NB4 (cell line): ENCODE data around the gene RNF157.
"Not testable (repeated sequence)": the region's sequence is repeated elsewhere in the genome, so short reads cannot be mapped to it uniquely, and the experiment has no call there.

Source experiments
- DNase-seq: peaks from one replicate; pipeline ENCODE4 v3.0.0; 2010; ENCODE audit warnings: low read depth
- H3K4me3 ChIP-seq: one replicate; pipeline ENCODE4 v1.5.1; 2011; ENCODE audit warnings: mild to moderate bottlenecking, low read depth, low read length, moderate library complexity
- CTCF ChIP-seq: IDR thresholded peaks from one replicate; pipeline ENCODE4 v1.5.1; 2012; ENCODE audit warnings: low read depth, low read length
- MAX ChIP-seq: IDR thresholded peaks from 2 replicates; pipeline ENCODE4 v1.6.1; 2011; ENCODE audit warnings: low read depth, low read length
- MYC ChIP-seq: IDR thresholded peaks from 2 replicates; pipeline ENCODE4 v1.6.1; 2011; ENCODE audit warnings: low read depth, low read length
- POLR2A ChIP-seq: IDR thresholded peaks from 2 replicates; pipeline ENCODE4 v1.6.1; 2011; ENCODE audit warnings: mild to moderate bottlenecking; ENCODE audit not compliant: insufficient read length; ENCODE audit errors: extremely low read depth

The RNF157 gene

DNA sequence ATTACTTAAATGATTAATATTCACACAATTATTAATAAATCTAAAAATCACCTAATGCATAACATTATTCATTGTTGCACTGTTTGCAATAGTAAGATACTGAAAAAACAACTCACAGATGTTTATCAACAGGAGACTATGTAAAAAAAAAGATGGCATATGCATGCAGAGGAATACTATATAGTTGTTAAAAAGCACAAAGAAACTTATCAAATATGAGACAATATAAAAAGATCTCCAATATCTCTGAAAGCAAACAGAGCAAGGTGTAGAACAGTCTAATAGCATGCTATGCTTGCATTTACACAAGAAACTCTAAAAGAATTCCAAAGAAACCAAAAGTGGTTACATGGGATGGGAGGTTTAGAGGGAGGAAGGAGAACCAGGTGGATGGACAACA, 3.7 kb downstream of the RNF157 start:
- no peak overlapping the region for H3K4me3 ChIP-seq
- TF ChIP-seq POLR2A (no peak), MAX (no peak), CTCF (no peak), MYC (no peak)
- DNase-seq = no peak

GRCh38 chr17:76235883-76236282, 4.4 kb downstream of the RNF157 start:
- DNase-seq = no peak
- no peak overlapping the region for H3K4me3 ChIP-seq
- TF ChIP-seq MYC (no peak), POLR2A (no peak), CTCF (no peak), MAX (no peak)

GRCh38 chr17:76234354-76234679, 6.0 kb downstream of the RNF157 start:
- DNase-seq = no peak
- TF ChIP-seq CTCF (no peak), MYC (no peak), MAX (no peak), POLR2A (no peak)
- H3K4me3 ChIP-seq = no peak overlapping the region

- TF ChIP-seq POLR2A = no peak
- no peak for TF ChIP-seq MYC
- TF ChIP-seq MAX = no peak
- no peak for TF ChIP-seq CTCF
- DNase-seq = no peak
Measured at GRCh38 chr17:76233588-76234353, 6.5 kb downstream of the RNF157 start.

DNA sequence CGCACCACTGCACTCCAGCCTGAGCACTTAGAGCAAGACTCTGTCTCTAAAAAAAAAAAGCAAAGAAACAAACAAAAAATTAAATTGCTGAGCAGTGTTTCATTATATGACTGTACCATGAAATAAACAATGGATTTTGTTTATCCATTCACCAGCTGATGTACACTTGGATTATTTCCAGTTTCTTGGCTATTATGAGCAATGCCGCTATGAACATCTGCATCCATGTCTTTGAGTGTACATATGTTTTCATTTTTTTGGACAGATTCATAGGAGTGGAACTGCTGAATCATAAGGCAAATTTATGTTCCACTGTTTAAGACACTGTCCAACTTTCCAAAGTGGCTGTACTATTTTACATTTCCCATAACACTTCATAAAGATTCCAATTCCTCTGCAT, 8.0 kb downstream of the RNF157 start:
- DNase-seq = no peak
- no peak for TF ChIP-seq MAX
- no peak for TF ChIP-seq POLR2A
- no peak for TF ChIP-seq MYC
- no peak for TF ChIP-seq CTCF
- no peak overlapping the region for H3K4me3 ChIP-seq

More at GRCh38 chr17:76233588-76234353, 6.5 kb downstream of the RNF157 start:
- H3K4me3 ChIP-seq = no peak overlapping the region

GRCh38 chr17:76226749-76227148, 13.5 kb downstream of the RNF157 start:
- not testable (repeated sequence) for DNase-seq, H3K4me3 ChIP-seq

DNA sequence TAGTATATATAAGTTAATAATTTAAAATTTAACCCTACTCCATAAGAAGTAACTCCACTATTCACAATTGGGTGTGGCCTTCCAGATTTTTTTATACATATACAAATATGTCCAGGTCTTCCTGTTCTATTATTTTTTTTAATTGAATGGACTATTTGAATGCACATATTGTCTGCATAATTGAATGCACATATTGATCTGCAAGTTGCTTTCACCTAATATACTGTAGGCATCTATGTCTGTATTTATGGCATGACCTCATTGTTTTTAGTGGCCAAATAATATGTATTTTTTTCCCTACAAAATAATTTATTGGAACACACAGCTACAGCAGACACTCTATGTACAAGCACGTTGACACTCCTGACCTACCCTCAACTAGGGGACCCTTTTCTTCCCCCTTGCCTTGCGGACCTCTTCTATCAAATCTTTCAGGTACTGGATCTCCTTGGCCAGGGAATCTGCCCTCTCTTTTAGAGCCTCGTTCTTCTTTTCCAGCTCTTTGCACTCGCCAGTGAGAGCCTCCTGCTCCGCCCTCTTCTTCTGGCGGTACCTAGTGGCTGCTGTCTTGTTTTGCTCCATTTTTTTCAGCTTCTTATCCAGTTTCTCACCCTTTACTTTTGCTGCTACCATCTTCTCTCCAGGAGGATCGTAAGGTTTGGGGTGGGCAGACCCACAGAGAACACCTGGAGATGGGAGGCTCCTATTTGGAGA, 14.8 kb downstream of the RNF157 start:
- H3K4me3 ChIP-seq, DNase-seq: not testable (repeated sequence)
